Smooth muscle cell (in vitro differentiated cells): Measurements from ENCODE around the gene SCGB3A2. TPM values are rescaled to one million over a fixed set of nuclear protein-coding genes. Genes with fewer than 3 reads are reported as not detected.

ENCODE experiments used
- DNase-seq: peaks from one replicate; lab custom pipeline; 2025; ENCODE audit not compliant: unreplicated experiment; lab: John Stamatoyannopoulos, UW
- H2AFZ ChIP-seq: fragments of 200-600 bp; sonication (generic); 2 replicates; pipeline ENCODE4 v1.6.0; 2016; ENCODE audit warnings: antibody characterized with exemption, low read depth, mild to moderate bottlenecking
- H3F3A ChIP-seq: fragments of 200-600 bp; sonication (generic); 2 replicates; pipeline ENCODE4 v1.6.0; 2017; ENCODE audit warnings: antibody characterized with exemption, low read depth
- H3K27ac ChIP-seq: fragments of 200-600 bp; sonication (generic); 2 replicates; pipeline ENCODE4 v1.5.1; 2016; ENCODE audit warnings: low read depth, mild to moderate bottlenecking
- H3K27me3 ChIP-seq: fragments of 200-600 bp; sonication (generic); 2 replicates; pipeline ENCODE4 v1.6.1; 2016; ENCODE audit warnings: low read depth, mild to moderate bottlenecking
- H3K36me3 ChIP-seq: fragments of 200-600 bp; sonication (generic); 2 replicates; pipeline ENCODE4 v1.5.1; 2016; ENCODE audit warnings: low read depth
- H3K4me1 ChIP-seq: fragments of 200-600 bp; sonication (generic); 2 replicates; pipeline ENCODE4 v1.5.1; 2016; ENCODE audit warnings: low read depth
- H3K4me2 ChIP-seq: fragments of 200-600 bp; sonication (generic); 2 replicates; pipeline ENCODE4 v1.6.0; 2016; ENCODE audit warnings: mild to moderate bottlenecking
- H3K4me3 ChIP-seq: fragments of 200-600 bp; sonication (generic); 2 replicates; pipeline ENCODE4 v1.5.1; 2016; ENCODE audit warnings: mild to moderate bottlenecking
- H3K79me2 ChIP-seq: fragments of 200-600 bp; sonication (generic); 2 replicates; pipeline ENCODE4 v1.6.0; 2016; ENCODE audit warnings: low read depth, mild to moderate bottlenecking
- H3K9ac ChIP-seq: fragments of 200-600 bp; sonication (generic); 2 replicates; pipeline ENCODE4 v1.6.0; 2016; ENCODE audit warnings: low read depth
- H3K9me3 ChIP-seq: fragments of 200-600 bp; sonication (generic); replicated peaks from 2 replicates; pipeline ENCODE4 v1.5.1; 2016; ENCODE audit warnings: low read depth
- H4K20me1 ChIP-seq: fragments of 200-600 bp; sonication (generic); 2 replicates; pipeline ENCODE4 v1.6.0; 2016; ENCODE audit warnings: low read depth
- WGBS: methylation state at CpG from one replicate; pipeline ENCODE4 v1.1.7; 2016; ENCODE audit warnings: low lambda C conversion rate; 5-methylcytosine and 5-hydroxymethylcytosine counted together
- polyA plus RNA-seq: library from polyadenylated mRNA; unstranded; fragments of >200 nt; fragmentation: Nextera tagmentation; extraction: Ambion mirVana; gene quantifications from 2 replicates; pipeline ENCODE4 v1.2.1, GENCODE V29; 2016
- total RNA-seq: library from RNA; depleted of rRNA; stranded (reverse); fragments of >200 nt; gene quantifications from 2 replicates; pipeline ENCODE4 v1.2.3, GENCODE V29; 2014
- TF ChIP-seq, protein P1 (sequence below): fragments of 200-600 bp; sonication (generic); IDR thresholded peaks from 2 replicates; pipeline ENCODE4 v1.5.1; 2017; ENCODE audit warnings: borderline replicate concordance, mild to moderate bottlenecking, antibody characterized with exemption; ENCODE audit not compliant: insufficient read depth, poor library complexity, severe bottlenecking

SCGB3A2 gene
- total and polyA plus RNA-seq, 2 experiments from 2014 or later: 2.3 to 3.9 TPM

DNA sequence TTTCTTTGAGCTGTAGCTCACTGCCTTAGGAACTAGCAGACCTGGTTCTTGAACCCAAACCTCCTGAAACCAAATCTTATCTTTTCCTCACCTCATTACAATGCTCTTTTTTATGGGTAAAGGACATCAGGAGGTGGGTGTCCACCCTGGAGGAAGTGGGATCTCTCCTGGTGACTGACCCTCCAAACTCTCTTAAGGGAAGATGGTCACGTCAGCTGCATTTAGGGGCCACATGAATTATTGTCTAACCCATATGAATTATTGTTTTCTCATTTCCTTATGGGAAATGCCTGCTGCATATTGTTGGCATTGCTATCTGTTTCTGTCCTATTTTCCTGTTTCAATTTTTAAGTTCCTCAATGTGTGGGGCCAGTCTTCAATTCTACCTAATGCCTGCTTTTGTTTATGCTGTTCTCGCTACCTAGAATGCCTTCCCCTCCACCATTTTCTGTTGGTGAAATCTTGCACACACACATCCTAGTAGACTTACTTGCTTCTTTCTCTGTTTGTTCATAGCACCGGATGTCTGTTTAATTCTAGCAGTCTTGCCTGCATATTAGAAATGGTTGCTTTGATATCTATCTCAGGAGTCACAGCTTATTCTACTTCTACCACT lies 25.0 kb upstream of the SCGB3A2 start:
- no peaks in the 10 kb centered on the region for H3K36me3 ChIP-seq
- H2AFZ ChIP-seq: no peak overlapping the region
- no peak for DNase-seq
- peaks cover 44% of the 10 kb centered on the region for H3K27me3 ChIP-seq
- H3K4me2 ChIP-seq: no peak overlapping the region
- H3K27ac ChIP-seq: no peak overlapping the region
- no peaks in the 10 kb centered on the region for H3K9me3 ChIP-seq
- H3K79me2 ChIP-seq: no peaks in the 10 kb centered on the region
- no peak overlapping the region for H3K9ac ChIP-seq
- H3F3A ChIP-seq: no peaks in the 10 kb centered on the region
- no peaks in the 10 kb centered on the region for H4K20me1 ChIP-seq
- WGBS: 90% methylated on average over 3 of the region's 3 CpGs
- TF ChIP-seq, protein P1, sequence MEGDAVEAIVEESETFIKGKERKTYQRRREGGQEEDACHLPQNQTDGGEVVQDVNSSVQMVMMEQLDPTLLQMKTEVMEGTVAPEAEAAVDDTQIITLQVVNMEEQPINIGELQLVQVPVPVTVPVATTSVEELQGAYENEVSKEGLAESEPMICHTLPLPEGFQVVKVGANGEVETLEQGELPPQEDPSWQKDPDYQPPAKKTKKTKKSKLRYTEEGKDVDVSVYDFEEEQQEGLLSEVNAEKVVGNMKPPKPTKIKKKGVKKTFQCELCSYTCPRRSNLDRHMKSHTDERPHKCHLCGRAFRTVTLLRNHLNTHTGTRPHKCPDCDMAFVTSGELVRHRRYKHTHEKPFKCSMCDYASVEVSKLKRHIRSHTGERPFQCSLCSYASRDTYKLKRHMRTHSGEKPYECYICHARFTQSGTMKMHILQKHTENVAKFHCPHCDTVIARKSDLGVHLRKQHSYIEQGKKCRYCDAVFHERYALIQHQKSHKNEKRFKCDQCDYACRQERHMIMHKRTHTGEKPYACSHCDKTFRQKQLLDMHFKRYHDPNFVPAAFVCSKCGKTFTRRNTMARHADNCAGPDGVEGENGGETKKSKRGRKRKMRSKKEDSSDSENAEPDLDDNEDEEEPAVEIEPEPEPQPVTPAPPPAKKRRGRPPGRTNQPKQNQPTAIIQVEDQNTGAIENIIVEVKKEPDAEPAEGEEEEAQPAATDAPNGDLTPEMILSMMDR: no peak
- H3K4me3 ChIP-seq: no peak overlapping the region
- H3K4me1 ChIP-seq: no peaks in the 10 kb centered on the region

DNA sequence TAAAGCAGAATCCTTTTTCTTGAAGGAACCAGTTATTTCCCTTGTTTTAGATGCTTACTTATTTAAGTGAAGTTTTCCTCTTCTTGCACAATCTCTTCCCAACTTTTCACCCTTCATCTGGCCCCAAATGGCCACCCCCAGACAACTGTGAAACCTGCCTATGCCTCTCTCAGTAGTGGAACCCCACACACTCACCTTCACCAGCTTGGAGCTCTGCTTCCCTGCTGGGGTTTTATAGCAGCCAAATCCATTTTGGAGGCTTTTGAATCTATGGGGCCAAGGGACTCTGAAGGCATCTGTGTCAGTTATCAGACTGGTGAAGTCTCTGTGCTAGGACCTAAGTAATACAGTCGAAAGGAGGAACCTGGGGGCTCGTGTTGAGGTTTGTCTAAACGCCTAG lies 24.2 kb upstream of the SCGB3A2 start:
- Histone ChIP-seq H3K9me3 (no peaks in the 10 kb centered on the region), H3K36me3 (no peaks in the 10 kb centered on the region), H3K79me2 (no peaks in the 10 kb centered on the region), H2AFZ (no peak overlapping the region), H3F3A (no peaks in the 10 kb centered on the region), H3K4me1 (no peaks in the 10 kb centered on the region), H3K4me2 (no peak overlapping the region), H4K20me1 (no peaks in the 10 kb centered on the region), H3K27me3 (peaks cover 49% of the 10 kb centered on the region), H3K27ac (no peak overlapping the region), H3K4me3 (no peak overlapping the region), H3K9ac (no peak overlapping the region)
- no peak for DNase-seq
- TF ChIP-seq, protein P1: no peak
- WGBS: 77% methylated on average over 3 of the region's 3 CpGs

DNA sequence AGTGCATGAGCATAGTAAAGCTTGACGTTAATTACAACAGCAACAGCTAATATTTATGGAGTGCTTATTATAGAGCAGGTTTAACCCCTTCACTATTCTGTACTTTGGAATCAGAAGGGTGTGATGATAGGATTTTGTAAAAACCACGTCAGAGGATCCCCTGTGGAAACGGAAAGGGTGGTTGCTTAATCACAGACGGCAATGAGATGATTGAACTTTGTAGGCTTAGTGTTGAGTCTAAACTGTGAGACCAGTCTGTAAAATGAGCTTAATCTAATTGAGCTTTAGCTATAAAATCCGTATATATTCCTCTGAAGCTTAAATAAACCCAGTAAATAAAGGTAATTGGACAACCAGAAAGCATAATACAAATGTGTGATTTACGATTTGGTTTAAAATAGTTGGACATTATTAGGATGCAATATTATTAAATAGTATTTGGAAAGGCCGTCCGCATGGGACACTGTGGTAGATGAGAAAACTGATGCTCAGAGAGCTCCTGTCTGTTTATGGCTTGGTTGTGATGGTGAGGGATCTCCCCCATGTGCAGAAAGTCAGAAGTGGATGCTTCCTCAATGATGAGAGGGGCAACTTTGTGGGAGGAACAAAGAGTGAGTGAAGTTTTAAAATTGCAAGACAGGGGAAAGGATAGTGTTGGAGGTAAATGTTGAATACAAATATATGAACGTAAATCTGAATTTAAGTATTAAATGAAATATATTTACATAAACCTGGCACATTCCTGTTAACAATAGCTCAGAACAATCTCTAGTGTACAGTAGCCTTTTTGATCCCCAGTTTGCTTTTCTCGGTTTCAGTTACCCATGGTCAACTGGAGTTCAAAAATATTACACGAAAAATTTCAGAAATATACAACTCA lies 23.4 kb upstream of the SCGB3A2 start:
- Histone ChIP-seq H3K9me3 (no peaks in the 10 kb centered on the region), H3K4me1 (no peaks in the 10 kb centered on the region), H4K20me1 (no peaks in the 10 kb centered on the region), H3F3A (no peaks in the 10 kb centered on the region), H2AFZ (no peak overlapping the region), H3K4me2 (no peak overlapping the region), H3K79me2 (no peaks in the 10 kb centered on the region), H3K9ac (no peak overlapping the region), H3K4me3 (no peak overlapping the region), H3K27me3 (peaks cover 51% of the 10 kb centered on the region), H3K27ac (no peak overlapping the region), H3K36me3 (no peaks in the 10 kb centered on the region)
- TF ChIP-seq, protein P1: no peak
- WGBS: 75% methylated on average over 11 of the region's 11 CpGs
- DNase-seq: no peak
